Keratinocyte (primary cell): ENCODE results near the gene CCDC85C. TPM values are rescaled to one million over a fixed set of nuclear protein-coding genes. Genes with fewer than 3 reads are reported as not detected.

ENCODE experiments used
- DNase-seq: peaks from one replicate; pipeline ENCODE4 v3.0.0-alpha.2; 2011; ENCODE audit warnings: low read depth, missing footprints, low spot score
- FAIRE-seq: peaks from 2 replicates; lab custom pipeline; 2011; peaks lifted over from hg19 to GRCh38; lab: Jason Lieb, UNC
- H2AFZ ChIP-seq: 2 replicates; pipeline ENCODE4 v1.6.0; 2012; ENCODE audit warnings: low read length, control low read depth, inconsistent platforms; ENCODE audit not compliant: control insufficient read depth
- H3K27ac ChIP-seq: 2 replicates; pipeline ENCODE4 v1.5.1; 2011; ENCODE audit warnings: low read length; ENCODE audit not compliant: control insufficient read depth, insufficient read depth
- H3K27me3 ChIP-seq: 3 replicates; pipeline ENCODE4 v1.6.0; 2011; ENCODE audit warnings: low read length; ENCODE audit not compliant: control insufficient read depth, insufficient read depth; ENCODE audit errors: extremely low read depth
- H3K36me3 ChIP-seq, 2 experiments: 2 replicates in 1 of 2; 3 replicates in 1 of 2; pipeline ENCODE4 v1.5.1; 2011; ENCODE audit warnings: low read length in 2 of 2, mild to moderate bottlenecking in 1 of 2; ENCODE audit not compliant: control insufficient read depth in 2 of 2, insufficient read depth in 2 of 2; ENCODE audit errors: extremely low read depth in 1 of 2
- H3K4me1 ChIP-seq: 3 replicates; pipeline ENCODE4 v1.5.1; 2011; ENCODE audit warnings: low read length; ENCODE audit not compliant: control insufficient read depth, insufficient read depth; ENCODE audit errors: extremely low read depth
- H3K4me2 ChIP-seq: 3 replicates; pipeline ENCODE4 v1.6.0; 2011; ENCODE audit warnings: low read depth, low read length; ENCODE audit not compliant: control insufficient read depth, insufficient read depth; ENCODE audit errors: extremely low read depth
- H3K4me3 ChIP-seq, 3 experiments: fragments of 200-600 bp in 1 of 3; sonication (generic) in 1 of 3; 2 replicates in 2 of 3; 3 replicates in 1 of 3; pipeline ENCODE4 v1.5.1; 2011 to 2016; ENCODE audit warnings: low read length in 3 of 3, mild to moderate bottlenecking in 3 of 3, control low read depth in 2 of 3, inconsistent platforms in 1 of 3, low read depth in 1 of 3, mixed read lengths in 1 of 3, mixed run types in 1 of 3, moderate library complexity in 1 of 3; ENCODE audit not compliant: control insufficient read depth in 2 of 3, insufficient read depth in 2 of 3; ENCODE audit errors: extremely low read depth in 1 of 3
- H3K79me2 ChIP-seq: 2 replicates; pipeline ENCODE4 v1.6.0; 2012; ENCODE audit warnings: low read length; ENCODE audit not compliant: control insufficient read depth, insufficient read depth
- H3K9ac ChIP-seq: 3 replicates; pipeline ENCODE4 v1.6.0; 2011; ENCODE audit warnings: low read length; ENCODE audit not compliant: control insufficient read depth, insufficient read depth; ENCODE audit errors: extremely low read depth
- H3K9me1 ChIP-seq: 3 replicates; pipeline ENCODE4 v1.6.0; 2011; ENCODE audit warnings: low read length; ENCODE audit not compliant: control insufficient read depth, insufficient read depth; ENCODE audit errors: extremely low read depth
- H3K9me3 ChIP-seq: 2 replicates; pipeline ENCODE4 v1.5.1; 2012; ENCODE audit warnings: low read depth, low read length; ENCODE audit not compliant: control insufficient read depth
- H4K20me1 ChIP-seq: 3 replicates; pipeline ENCODE4 v1.6.0; 2011; ENCODE audit warnings: low read length; ENCODE audit not compliant: control insufficient read depth, insufficient read depth; ENCODE audit errors: extremely low read depth
- CTCF ChIP-seq, 3 experiments: IDR thresholded peaks in 1 of 3; conservative IDR thresholded peaks in 1 of 3; optimal IDR thresholded peaks in 1 of 3; 2 replicates in 2 of 3; 3 replicates in 1 of 3; pipeline versions ENCODE3 to v1.5.1; 2011; ENCODE audit warnings: low read length in 3 of 3, mild to moderate bottlenecking in 3 of 3, moderate library complexity in 2 of 3, control low read depth in 1 of 3, inconsistent platforms in 1 of 3; ENCODE audit not compliant: insufficient read depth in 2 of 3; ENCODE audit errors: extremely low read depth in 1 of 3
- EZH2 ChIP-seq: IDR thresholded peaks from one replicate; pipeline ENCODE4 v1.6.1; 2012; ENCODE audit warnings: inconsistent platforms, mild to moderate bottlenecking, low read length, moderate library complexity
- dilution Hi-C: fragments of 300-500 bp; cut with MboI; formaldehyde crosslinking; loops from one replicate; pipeline ENCODE4 v1.7.0; 2020; ENCODE audit warnings: low sequenced_read_pairs; ENCODE audit not compliant: extremely low pct_ligation_motif_present
- polyA plus RNA-seq, 5 experiments: library from polyadenylated mRNA; depleted of rRNA in 3 of 5; stranded (reverse) in 3 of 5; stranded (forward) in 1 of 5; unstranded in 1 of 5; fragments of >200 nt; gene quantifications; 1 replicate in 1 of 5; 2 replicates in 3 of 5; 3 replicates in 1 of 5; pipeline versions ENCODE4 v1.2.1 to v1.2.3, GENCODE V29; 2011 to 2012; ENCODE audit warnings: missing spikeins in 2 of 5, low read depth in 1 of 5, low replicate concordance in 1 of 5

Gene CCDC85C
- polyA plus RNA-seq, 1 donor (not counting 4 experiments of a cell fraction or from before 2014, with no cell fraction given): 13.2 TPM

- Histone ChIP-seq H3K4me2 (no peak overlapping the region), H3K9me3 (no peaks in the 10 kb centered on the region), H3K36me3 (peaks cover 0 to 4% of the 10 kb centered on the region in 2 experiments), H3K4me1 (peaks cover 29% of the 10 kb centered on the region), H3K9ac (no peak overlapping the region), H4K20me1 (peaks cover 44% of the 10 kb centered on the region), H3K27ac (no peak overlapping the region), H3K27me3 (no peaks in the 10 kb centered on the region), H3K4me3 (no peak overlapping the region), H3K79me2 (peaks cover 90% of the 10 kb centered on the region), H2AFZ (no peak overlapping the region), H3K9me1 (peaks cover 8% of the 10 kb centered on the region)
- no peak for TF ChIP-seq CTCF (optimal IDR thresholded peaks at IDR 0.05 in 1 of 3, IDR thresholded peaks at IDR 0.05 in 1 of 3, conservative IDR thresholded peaks at IDR 0.05 in 1 of 3; ENCODE audit: extremely low read depth in 1 of 3, insufficient read depth in 2 of 3, low read length in 3 of 3)
- TF ChIP-seq EZH2: no peak
- DNase-seq (no peak), FAIRE-seq (no peak)
- dilution Hi-C loops: no loop called here
Observed at GRCh38 chr14:99564256-99564925, 39.6 kb downstream of the CCDC85C start.

GRCh38 chr14:99563749-99564129, 40.3 kb downstream of the CCDC85C start:
- dilution Hi-C loops: no loop called here
- FAIRE-seq (no peak), DNase-seq (no peak)
- Histone ChIP-seq H3K79me2 (peaks cover 89% of the 10 kb centered on the region), H3K4me1 (peaks cover 29% of the 10 kb centered on the region), H3K27ac (no peak overlapping the region), H4K20me1 (peaks cover 41% of the 10 kb centered on the region), H3K4me2 (no peak overlapping the region), H3K9ac (no peak overlapping the region), H3K27me3 (no peaks in the 10 kb centered on the region), H2AFZ (no peak overlapping the region), H3K4me3 (no peak overlapping the region), H3K36me3 (peaks cover 0 to 4% of the 10 kb centered on the region in 2 experiments), H3K9me3 (no peaks in the 10 kb centered on the region), H3K9me1 (peaks cover 8% of the 10 kb centered on the region)
- TF ChIP-seq CTCF (optimal IDR thresholded peaks at IDR 0.05 in 1 of 3, IDR thresholded peaks at IDR 0.05 in 1 of 3, conservative IDR thresholded peaks at IDR 0.05 in 1 of 3; ENCODE audit: extremely low read depth in 1 of 3, insufficient read depth in 2 of 3, low read length in 3 of 3): no peak
- no peak for TF ChIP-seq EZH2
